Testis (tissue), 2 donors: ENCODE data around the gene MAP4K2.

Experiments
- POLR2A ChIP-seq: fragments of 450-650 bp; IDR thresholded peaks from one replicate; pipeline ENCODE4 v1.6.1; 2017; ENCODE audit warnings: antibody characterized with exemption, mild to moderate bottlenecking, moderate library complexity
- TF ChIP-seq, protein P1 (sequence below), 3 experiments: fragments of 450-650 bp in 2 of 3; fragments of 200-600 bp in 1 of 3; sonication (generic) in 1 of 3; IDR thresholded peaks; one replicate each; pipeline ENCODE4 v1.5.1; 2016 to 2019; ENCODE audit warnings: antibody characterized with exemption in 3 of 3, mild to moderate bottlenecking in 2 of 3, moderate library complexity in 1 of 3

DNA sequence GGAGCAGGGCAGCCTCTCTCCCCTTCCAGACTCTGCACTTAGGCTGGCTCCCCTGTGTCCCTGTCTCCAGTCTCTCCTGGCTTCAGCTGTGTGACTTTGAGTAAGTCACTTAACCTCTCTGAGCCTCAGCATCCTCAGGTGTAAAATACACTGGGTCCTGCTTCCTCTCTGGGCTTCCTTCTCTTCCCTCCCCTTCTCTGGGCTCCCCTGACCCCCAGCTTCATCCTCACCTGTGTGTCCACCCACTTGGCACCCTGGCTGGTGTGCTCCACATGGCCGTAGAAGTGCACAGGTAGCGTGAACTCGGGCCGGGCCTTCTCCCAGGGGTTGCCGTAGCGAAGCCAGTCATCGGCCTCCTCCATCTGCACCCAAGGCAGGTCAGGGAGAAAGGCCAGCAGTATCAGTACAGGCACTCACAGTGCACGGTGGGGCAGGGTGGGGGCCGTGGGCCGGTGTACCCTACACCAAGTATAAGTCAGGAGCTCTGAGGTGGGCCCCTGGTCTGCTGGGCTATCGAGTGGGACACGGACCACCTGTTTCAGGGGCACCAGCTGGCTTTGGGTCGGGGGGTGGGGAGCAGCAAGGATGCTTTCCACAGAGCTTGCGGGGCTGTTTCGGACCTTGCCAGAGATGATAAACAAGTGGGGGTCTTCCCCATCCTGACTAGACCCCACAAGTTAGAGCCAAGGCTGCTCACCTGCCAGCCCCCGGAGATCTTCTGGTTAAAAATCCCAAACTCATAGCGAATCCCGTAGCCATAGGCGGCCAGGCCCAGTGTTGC is 45.3 kb downstream of the MAP4K2 start:
- TF ChIP-seq, protein P1, sequence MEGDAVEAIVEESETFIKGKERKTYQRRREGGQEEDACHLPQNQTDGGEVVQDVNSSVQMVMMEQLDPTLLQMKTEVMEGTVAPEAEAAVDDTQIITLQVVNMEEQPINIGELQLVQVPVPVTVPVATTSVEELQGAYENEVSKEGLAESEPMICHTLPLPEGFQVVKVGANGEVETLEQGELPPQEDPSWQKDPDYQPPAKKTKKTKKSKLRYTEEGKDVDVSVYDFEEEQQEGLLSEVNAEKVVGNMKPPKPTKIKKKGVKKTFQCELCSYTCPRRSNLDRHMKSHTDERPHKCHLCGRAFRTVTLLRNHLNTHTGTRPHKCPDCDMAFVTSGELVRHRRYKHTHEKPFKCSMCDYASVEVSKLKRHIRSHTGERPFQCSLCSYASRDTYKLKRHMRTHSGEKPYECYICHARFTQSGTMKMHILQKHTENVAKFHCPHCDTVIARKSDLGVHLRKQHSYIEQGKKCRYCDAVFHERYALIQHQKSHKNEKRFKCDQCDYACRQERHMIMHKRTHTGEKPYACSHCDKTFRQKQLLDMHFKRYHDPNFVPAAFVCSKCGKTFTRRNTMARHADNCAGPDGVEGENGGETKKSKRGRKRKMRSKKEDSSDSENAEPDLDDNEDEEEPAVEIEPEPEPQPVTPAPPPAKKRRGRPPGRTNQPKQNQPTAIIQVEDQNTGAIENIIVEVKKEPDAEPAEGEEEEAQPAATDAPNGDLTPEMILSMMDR (IDR thresholded peaks at IDR 0.05), result no peak
- no peak for TF ChIP-seq POLR2A
